NCI-H748 (cell line): ENCODE results near the gene PPP1R12B.
"Not testable (repeated sequence)": the region's sequence is repeated elsewhere in the genome, so short reads cannot be mapped to it uniquely, and the experiment has no call there.

Experiments used
- DNase-seq: peaks from one replicate; lab custom pipeline; 2025; ENCODE audit not compliant: unreplicated experiment; lab: John Stamatoyannopoulos, UW

The PPP1R12B gene

GRCh38 chr1:202578001-202578504 lies 229.6 kb downstream of the PPP1R12B start:
- no peak for DNase-seq

- DNase-seq: no peak
Observed at GRCh38 chr1:202578565-202578964, 230.1 kb downstream of the PPP1R12B start.

GRCh38 chr1:202579806-202580205 lies 231.3 kb downstream of the PPP1R12B start:
- no peak for DNase-seq

- no peak for DNase-seq
Observed at GRCh38 chr1:202580619-202581018, 232.1 kb downstream of the PPP1R12B start.

- not testable (repeated sequence) for DNase-seq
Observed at GRCh38 chr1:202582350-202582749, 233.9 kb downstream of the PPP1R12B start.

- no peak for DNase-seq
Observed at GRCh38 chr1:202584707-202585589, 236.4 kb downstream of the PPP1R12B start.

GRCh38 chr1:202585590-202585933 lies 237.1 kb downstream of the PPP1R12B start:
- DNase-seq: no peak

- no peak for DNase-seq
Observed at GRCh38 chr1:202586018-202586821, 237.7 kb downstream of the PPP1R12B start.

GRCh38 chr1:202586871-202587270 lies 238.4 kb downstream of the PPP1R12B start:
- DNase-seq: no peak

- DNase-seq: no peak
Observed at GRCh38 chr1:202587859-202588485, 239.5 kb downstream of the PPP1R12B start.

GRCh38 chr1:202588503-202589189 lies 240.1 kb downstream of the PPP1R12B start:
- DNase-seq: no peak

- no peak for DNase-seq
Observed at GRCh38 chr1:202589190-202589930, 240.9 kb downstream of the PPP1R12B start.

- no peak for DNase-seq
Observed at GRCh38 chr1:202590126-202590525, 241.6 kb downstream of the PPP1R12B start.

GRCh38 chr1:202590975-202591411 lies 242.5 kb downstream of the PPP1R12B start:
- no peak for DNase-seq

- no peak for DNase-seq
Observed at GRCh38 chr1:202591515-202591914, 243.0 kb downstream of the PPP1R12B start.

- no peak for DNase-seq
Observed at GRCh38 chr1:202592146-202592545, 243.6 kb downstream of the PPP1R12B start.

- no peak for DNase-seq
Observed at GRCh38 chr1:202593845-202594244, 245.3 kb downstream of the PPP1R12B start.

- no peak for DNase-seq
Observed at GRCh38 chr1:202596638-202597037, 248.1 kb downstream of the PPP1R12B start.

- no peak for DNase-seq
Observed at GRCh38 chr1:202597090-202597761, 248.7 kb downstream of the PPP1R12B start.
